CD1c-positive myeloid dendritic cell (primary cell): ENCODE data around the gene CTSW.

ENCODE experiments used
- DNase-seq: peaks from one replicate; pipeline ENCODE4 v3.0.0-alpha.2; 2016; ENCODE audit errors: extremely low spot score

The CTSW gene

DNA sequence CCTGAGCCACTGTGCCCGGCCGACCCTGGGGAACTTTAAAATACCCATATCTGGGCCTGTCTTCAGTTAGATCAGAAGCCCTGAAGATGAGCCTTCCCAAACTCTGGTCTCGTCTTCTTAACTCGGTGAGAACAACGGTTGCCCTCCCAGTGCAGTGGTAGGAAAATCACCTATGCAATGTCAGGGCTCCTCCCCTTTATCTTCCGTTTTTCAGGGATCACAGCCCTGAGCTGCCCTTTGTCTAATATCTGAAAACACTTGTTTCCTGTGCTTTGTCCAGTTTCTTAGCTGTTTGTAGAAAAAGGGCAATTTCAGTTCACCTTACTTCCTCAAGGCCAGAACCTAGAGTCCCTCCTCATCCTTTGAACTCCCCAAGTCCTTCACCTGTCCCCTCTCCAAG lies 49.0 kb downstream of the CTSW start:
- DNase-seq: no peak

DNA sequence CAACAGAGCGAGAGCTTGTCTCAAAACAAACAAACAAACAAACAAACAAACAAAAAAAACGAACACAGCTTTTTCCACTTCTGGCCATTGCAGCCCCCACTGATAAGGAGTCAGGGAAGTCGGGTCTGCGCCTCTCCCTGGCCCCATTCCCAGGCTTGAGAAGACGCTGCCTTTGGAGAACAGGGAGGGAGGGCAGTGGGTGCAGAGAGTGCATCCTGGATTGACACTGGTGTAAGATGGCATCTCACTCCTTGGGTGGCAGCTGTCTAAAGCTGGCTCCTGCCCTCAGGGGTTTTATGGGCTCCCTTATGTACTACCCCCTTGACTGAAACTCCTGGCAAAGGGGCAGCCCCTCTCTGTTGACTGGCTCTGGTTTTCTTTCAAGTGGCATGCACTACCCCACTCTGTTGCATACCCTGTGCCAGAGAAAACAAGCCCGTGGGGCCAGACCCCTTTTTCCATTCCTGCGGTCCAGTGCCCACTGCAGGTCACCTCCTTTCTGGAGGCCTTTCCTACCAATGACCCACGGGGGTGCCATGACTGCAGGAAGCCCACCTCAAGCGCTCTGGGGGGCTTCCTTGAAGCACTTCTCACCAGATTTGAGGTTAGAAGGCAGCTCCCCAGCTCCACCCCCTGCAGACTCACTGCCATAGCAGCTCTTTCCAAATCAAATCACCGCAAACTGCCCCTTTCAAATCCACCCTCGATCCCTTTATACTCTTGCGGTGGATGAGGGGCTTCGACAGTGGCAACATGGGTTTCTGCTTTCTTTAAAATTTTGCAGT lies 52.3 kb downstream of the CTSW start:
- no peak for DNase-seq

DNA sequence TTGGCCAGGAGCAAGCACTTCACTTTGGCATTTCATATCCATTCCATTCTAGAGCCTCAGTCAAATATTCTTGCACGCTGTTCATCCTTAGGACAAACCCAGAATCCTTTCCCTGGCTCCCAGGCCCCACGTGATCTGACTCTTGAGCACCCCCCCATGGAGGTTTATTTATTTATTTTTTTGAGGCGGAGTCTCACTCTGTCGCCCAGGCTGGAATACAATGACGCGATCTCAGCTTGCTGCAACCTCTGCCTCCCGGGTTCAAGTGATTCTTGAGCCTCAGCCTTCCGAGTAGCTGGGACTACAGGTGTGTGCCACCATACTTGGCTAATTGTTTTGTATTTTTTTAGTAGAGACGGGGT lies 52.9 kb downstream of the CTSW start:
- DNase-seq: peak; percentile 30
